Measurements from ENCODE around the gene SLC13A3. TPM values are rescaled to one million over a fixed set of nuclear protein-coding genes. Genes with fewer than 3 reads are reported as not detected.

Gene SLC13A3
- total and polyA plus RNA-seq, 2 of the 4 experiments (the other 2 are of a cell fraction), result 2.5 to 4.2 TPM

DNA sequence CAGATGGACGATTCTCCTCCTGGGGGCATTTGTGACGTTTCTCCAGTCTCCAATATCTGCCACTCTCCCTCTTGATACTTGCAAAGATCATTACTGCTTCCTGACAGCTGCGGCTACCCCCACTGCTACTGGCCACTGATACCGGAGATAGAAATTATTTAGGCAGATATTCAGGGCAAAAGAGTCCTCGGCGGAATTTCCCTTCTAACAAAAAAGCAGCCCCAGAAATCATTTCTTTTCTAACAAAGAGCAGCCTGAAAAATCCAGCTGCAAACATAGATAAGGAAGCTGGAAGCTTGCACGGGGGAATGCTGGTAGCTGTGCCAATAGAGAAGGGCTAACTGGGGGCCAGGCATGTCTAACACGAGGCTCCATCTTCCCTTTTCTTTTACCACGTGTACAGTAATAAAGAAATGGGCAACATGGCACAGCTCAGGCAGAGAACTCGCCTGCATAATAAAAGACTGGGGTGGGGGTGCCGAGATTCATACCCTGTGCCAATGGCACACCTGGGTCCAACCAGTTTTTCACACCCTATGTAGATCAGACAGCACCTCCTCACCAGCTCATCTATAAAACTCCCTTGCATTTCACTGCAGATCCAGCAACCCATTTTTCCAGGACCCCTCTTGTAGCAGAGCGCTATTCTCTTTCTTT, 31.9 kb upstream of the SLC13A3 start:
- no peak overlapping the region for H2AK5ac ChIP-seq (ENCODE audit: low read depth, low read length)
- H3K79me1 ChIP-seq (ENCODE audit: low read depth in 1 of 2, low read length in 2 of 2), result peaks cover 30 to 80% of the 10 kb centered on the region in 2 experiments
- no TSS peak for BruUV-seq (replicated peaks)
- no peak for TF ChIP-seq NFE2L2 (IDR thresholded peaks at IDR 0.05; ENCODE audit: low read depth, low read length)
- peak; percentile 37; the same call in 1 of the 2 replicates for TF ChIP-seq MXI1 (IDR thresholded peaks at IDR 0.05; ENCODE audit: borderline replicate concordance, low read depth, low read length)
- H3K9me3 ChIP-seq (ENCODE audit: control insufficient read depth, insufficient read depth, low read length), result no peaks in the 10 kb centered on the region
- H3K4me2 ChIP-seq (ENCODE audit: low read depth, low read length), result peak overlapping the region; percentile 92
- peak overlapping the region; percentile 62 to 97; a peak in 2 of 4 replicates for H4K8ac ChIP-seq (ENCODE audit: low read depth in 2 of 2, low read length in 2 of 2)
- no peak overlapping the region for H2BK5ac ChIP-seq (ENCODE audit: low read depth, low read length, poor library complexity, severe bottlenecking)
- H3K4me1 ChIP-seq (ENCODE audit: control insufficient read depth, insufficient read depth, low read length), result peaks cover 13% of the 10 kb centered on the region
- peak overlapping the region; percentile 39 for H3K9ac ChIP-seq (ENCODE audit: low read depth, low read length)
- CTCF ChIA-PET, result no interaction called here
- peak overlapping the region; percentile 71 for H3K4me3 ChIP-seq (ENCODE audit: insufficient read depth, low read depth, low read length)
- H3K4ac ChIP-seq (ENCODE audit: low read depth, low read length), result peak overlapping the region; percentile 64
- peak overlapping the region; percentile 55; the same call in 1 of the 2 replicates for H3K27ac ChIP-seq (ENCODE audit: insufficient read depth, low read length)
- H2BK15ac ChIP-seq (ENCODE audit: low read depth, low read length), result no peak overlapping the region
- H2BK120ac ChIP-seq (ENCODE audit: low read depth, low read length), result no peak overlapping the region
- no peak overlapping the region for H3K18ac ChIP-seq (ENCODE audit: low read depth, low read length)
- dilution Hi-C loops (cut with HindIII; ENCODE audit: low sequenced_read_pairs, unreplicated experiment) (no loop called here), in situ Hi-C loops (cut with MboI; ENCODE audit: low sequenced_read_pairs) (loop anchor here (5.0 kb wide), 1 partner anchor 161 kb away; no protein-coding TSS in a partner anchor), intact Hi-C loops (cut with micrococcal nuclease) (loop anchor here (5.0 kb wide), 1 partner anchor 126 kb away; no protein-coding TSS in a partner anchor)
- H2AFZ ChIP-seq (replicated peaks; ENCODE audit: low read length, poor library complexity), result no peak overlapping the region
- no peak overlapping the region for H2BK20ac ChIP-seq (ENCODE audit: low read depth, low read length)
- 21% methylated on average over 4 of the region's 12 CpGs; no CpG with 5 or more reads in 1 of the 2 experiments for WGBS, 2 experiments (ENCODE audit: extremely low coverage in 2 of 2, insufficient read length in 1 of 2)
- POLR2A ChIA-PET (ENCODE audit: unreplicated experiment), result no interaction called here
- no peak for DNase-seq
- peak overlapping the region; percentile 8; the same call in 1 of the 2 replicates for H4K91ac ChIP-seq (ENCODE audit: insufficient read depth, low read depth, low read length)
- H3K14ac ChIP-seq (replicated peaks; ENCODE audit: low read depth, low read length), result peak overlapping the region; percentile 50; the same call in 1 of the 2 replicates
- H3K56ac ChIP-seq (ENCODE audit: extremely low read depth, insufficient read depth, low read length), result no peak overlapping the region
- H3K27me3 ChIP-seq (ENCODE audit: control insufficient read depth, insufficient read depth, low read length), result no peaks in the 10 kb centered on the region
- ATAC-seq (ENCODE audit: low read depth), result no peak
- peak overlapping the region; percentile 54; the same call in 1 of the 2 replicates for H4K5ac ChIP-seq (ENCODE audit: low read depth, low read length)
- H3K9me1 ChIP-seq (ENCODE audit: insufficient read depth, low read length), result peaks cover 10% of the 10 kb centered on the region; the same call in 1 of the 2 replicates
- H2AK9ac ChIP-seq (replicated peaks; ENCODE audit: low read depth, low read length, poor library complexity), result peak overlapping the region; percentile 50
- peaks cover 9% of the 10 kb centered on the region for H3K36me3 ChIP-seq (ENCODE audit: control insufficient read depth, insufficient read depth, low read length)
- peaks cover 17% of the 10 kb centered on the region; the same call in 1 of the 2 replicates for H4K20me1 ChIP-seq (ENCODE audit: insufficient read depth, low read length)
- H3K23ac ChIP-seq (ENCODE audit: low read depth, low read length), result peak overlapping the region; percentile 59; the same call in 1 of the 2 replicates
